ENCODE measurements around the gene ASRGL1. TPM values are rescaled to one million over a fixed set of nuclear protein-coding genes. Genes with fewer than 3 reads are reported as not detected.

The ASRGL1 gene
- polyA plus RNA-seq, 6 donors from 2014 or later, result 0.57 to 3.1 (median 1.2) TPM; not detected in 1

DNA sequence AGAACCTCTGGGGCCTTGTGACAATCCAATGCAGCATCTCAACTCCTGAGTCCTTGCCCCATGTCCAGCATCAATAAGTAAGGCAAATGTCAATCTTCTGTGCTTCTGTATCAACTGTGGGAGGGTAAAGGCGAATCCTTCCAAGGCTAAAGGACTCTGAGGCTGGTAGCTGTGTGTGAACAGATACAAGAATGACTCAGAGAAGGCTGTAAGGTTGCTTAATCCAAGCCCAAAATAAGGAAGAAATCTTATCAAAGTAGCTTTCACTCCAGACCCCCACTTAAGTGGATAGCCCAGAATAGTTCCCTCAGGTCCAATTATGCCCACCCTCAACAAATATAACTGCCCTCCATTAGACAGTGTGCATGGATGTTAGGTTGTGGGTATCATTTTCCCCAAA is 53.5 kb downstream of the ASRGL1 start:
- H3K27me3 Mint-ChIP-seq, result peaks cover 0 to 3% (median 0%) of the 10 kb centered on the region in 3 donors
- H3K9me3 Mint-ChIP-seq, result no peaks in the 10 kb centered on the region
- no peak overlapping the region for H3K4me3 Mint-ChIP-seq
- H3K36me3 Mint-ChIP-seq, result no peaks in the 10 kb centered on the region
- ATAC-seq (ENCODE audit: low read depth in 2 of 2) (no peak), DNase-seq (no peak)
- H3K4me1 Mint-ChIP-seq, result peaks cover 0 to 9% (median 0%) of the 10 kb centered on the region in 3 donors
- no peak overlapping the region for H3K27ac Mint-ChIP-seq

DNA sequence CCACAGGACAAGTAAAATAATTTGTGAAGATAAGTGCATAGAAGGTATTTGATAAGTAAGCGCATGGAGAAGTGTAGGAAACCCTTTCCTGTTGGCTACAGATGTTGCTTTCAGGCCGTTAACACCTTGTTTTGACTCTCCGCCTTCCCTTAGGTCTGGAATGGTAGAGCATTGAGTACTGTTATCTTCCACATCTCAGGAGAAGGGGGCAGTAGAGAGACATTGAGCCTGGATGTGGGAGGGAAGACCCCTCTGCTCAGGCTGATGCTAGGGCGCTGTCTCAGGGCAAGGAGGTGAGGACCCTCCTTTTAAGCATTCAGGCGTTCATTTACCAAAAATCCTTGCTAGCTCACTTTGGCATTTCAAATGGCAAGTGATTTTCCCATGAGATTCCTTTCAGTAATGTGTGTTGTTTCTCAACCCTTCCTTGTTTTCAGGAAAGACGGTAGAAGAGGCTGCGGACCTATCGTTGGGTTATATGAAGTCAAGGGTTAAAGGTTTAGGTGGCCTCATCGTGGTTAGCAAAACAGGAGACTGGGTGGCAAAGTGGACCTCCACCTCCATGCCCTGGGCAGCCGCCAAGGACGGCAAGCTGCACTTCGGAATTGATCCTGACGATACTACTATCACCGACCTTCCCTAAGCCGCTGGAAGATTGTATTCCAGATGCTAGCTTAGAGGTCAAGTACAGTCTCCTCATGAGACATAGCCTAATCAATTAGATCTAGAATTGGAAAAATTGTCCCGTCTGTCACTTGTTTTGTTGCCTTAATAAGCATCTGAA is 54.6 kb downstream of the ASRGL1 start:
- no peaks in the 10 kb centered on the region for H3K9me3 Mint-ChIP-seq
- peaks cover 0 to 9% (median 0%) of the 10 kb centered on the region in 3 donors for H3K4me1 Mint-ChIP-seq
- no peak overlapping the region for H3K4me3 Mint-ChIP-seq
- ATAC-seq (ENCODE audit: low read depth in 2 of 2), result no peak
- peaks cover 0 to 3% (median 0%) of the 10 kb centered on the region in 3 donors for H3K27me3 Mint-ChIP-seq
- DNase-seq, result no peak
- H3K36me3 Mint-ChIP-seq, result no peaks in the 10 kb centered on the region
- H3K27ac Mint-ChIP-seq, result peak overlapping the region in 3 of 6 donors; percentile 16 to 60 (median 55)

DNA sequence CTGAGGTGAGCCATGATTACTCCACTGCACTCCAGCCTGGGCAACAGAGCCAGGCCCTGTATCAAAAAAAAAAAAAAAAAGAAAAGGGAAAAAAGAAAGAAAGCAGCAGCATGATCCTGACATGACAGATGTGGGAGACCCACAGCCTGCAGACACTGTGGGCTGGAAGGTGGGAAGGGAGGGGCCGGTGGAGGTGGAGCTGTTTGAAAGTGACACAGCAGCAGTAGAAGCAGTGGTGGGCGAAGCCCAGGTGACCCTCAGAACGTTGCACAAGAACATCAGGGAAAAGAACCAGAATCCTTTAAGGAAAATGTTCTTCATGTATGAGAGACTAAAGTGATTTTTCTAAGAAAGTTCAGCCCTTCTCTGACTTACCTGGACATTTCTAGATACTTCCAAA is 55.3 kb downstream of the ASRGL1 start:
- DNase-seq (no peak), ATAC-seq (ENCODE audit: low read depth in 2 of 2) (no peak)
- Mint-ChIP-seq H3K27ac (peak overlapping the region in 1 of 6 donors; percentile 16), H3K9me3 (no peaks in the 10 kb centered on the region), H3K36me3 (no peaks in the 10 kb centered on the region), H3K4me3 (no peak overlapping the region), H3K4me1 (peaks cover 0 to 9% (median 0%) of the 10 kb centered on the region in 3 donors), H3K27me3 (peaks cover 0 to 3% (median 0%) of the 10 kb centered on the region in 3 donors)

DNA sequence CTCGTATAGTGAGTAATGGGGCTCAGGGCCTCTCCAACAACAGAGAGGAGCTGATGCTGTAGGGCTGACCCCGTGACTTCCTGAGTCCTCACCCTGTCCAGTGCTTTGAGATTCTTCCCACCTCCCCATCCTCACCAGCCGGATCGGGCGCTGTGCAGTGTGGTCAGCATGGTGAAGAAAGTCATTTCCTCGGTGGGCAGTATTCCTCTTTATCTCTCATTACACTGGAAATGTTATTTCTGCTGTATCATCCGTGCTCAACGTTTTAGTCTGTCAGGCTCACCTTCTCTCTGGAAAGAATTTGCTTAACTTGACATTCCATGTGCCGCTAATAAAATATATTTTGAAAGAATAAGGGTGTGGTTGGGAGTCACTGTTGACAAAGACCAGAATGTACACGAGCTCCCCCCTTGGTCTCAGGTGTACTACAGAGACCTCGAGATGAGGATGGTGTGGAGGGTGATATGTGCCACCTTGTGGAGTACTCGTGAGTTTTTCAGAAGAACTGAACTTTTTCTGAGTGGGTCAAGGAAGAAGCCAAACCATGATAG is 55.9 kb downstream of the ASRGL1 start:
- H3K9me3 Mint-ChIP-seq, result no peaks in the 10 kb centered on the region
- peaks cover under 1 to 3% (median 2%) of the 10 kb centered on the region in 3 donors for H3K27me3 Mint-ChIP-seq
- H3K27ac Mint-ChIP-seq, result peak overlapping the region in 1 of 6 donors; percentile 38
- ATAC-seq (ENCODE audit: low read depth in 2 of 2), result peak; percentile 66 to 78
- no peaks in the 10 kb centered on the region for H3K36me3 Mint-ChIP-seq
- DNase-seq, result no peak
- no peak overlapping the region for H3K4me3 Mint-ChIP-seq
- H3K4me1 Mint-ChIP-seq, result peaks cover 0 to 9% (median 0%) of the 10 kb centered on the region in 3 donors

DNA sequence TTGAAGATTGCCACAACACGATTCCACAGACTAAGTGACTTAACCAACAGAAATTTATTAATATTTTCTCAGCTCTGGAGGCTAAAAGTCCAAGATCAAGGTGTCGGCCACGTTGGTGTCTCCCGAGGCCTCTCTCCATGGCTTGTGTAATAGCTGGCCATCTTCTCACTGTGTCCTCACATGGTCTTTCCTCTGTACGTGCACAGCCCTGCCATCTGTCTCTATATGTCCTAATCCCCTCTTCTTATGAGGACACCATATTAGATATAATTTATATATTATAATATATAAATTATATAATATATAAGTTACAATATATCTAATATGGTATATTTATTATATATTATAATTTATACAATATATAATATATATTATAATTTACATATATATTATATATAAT is 56.5 kb downstream of the ASRGL1 start:
- no peak for ATAC-seq (ENCODE audit: low read depth in 2 of 2)

DNA sequence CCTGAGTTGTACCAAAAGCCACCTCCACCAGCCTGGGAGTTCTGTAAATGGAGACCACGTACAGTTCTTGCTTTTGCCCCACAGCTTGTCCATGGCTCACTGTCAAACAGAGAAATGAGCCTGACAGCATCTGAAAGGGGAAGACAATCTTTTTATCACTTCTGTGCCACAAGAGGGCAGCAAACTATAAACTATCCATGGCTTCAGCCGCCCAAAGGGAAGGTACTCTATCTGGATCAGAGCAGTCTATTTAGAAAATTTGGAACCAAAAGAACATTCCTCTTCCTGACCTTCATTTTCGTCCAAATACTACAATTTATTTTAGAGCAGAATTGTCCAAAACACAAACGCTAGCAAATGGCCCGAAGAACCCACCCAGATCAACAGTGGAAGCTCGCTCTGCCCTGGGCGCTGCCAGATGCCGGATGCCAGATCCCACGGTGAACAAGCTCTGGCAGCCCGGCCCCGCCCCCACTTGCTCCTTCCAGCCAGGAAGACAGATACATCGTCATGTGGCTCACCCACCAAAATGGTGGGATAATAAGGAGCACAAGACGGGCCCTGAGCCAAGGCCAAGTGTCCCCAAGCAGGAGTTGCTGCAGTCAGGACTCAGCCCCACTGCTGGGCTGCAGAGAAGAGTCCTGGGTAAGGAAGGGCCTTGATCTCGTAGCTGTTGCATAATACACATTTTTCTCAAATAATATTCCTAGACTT is 57.7 kb downstream of the ASRGL1 start:
- Mint-ChIP-seq H3K27ac (no peak overlapping the region), H3K4me1 (peaks cover 0 to 9% (median 0%) of the 10 kb centered on the region in 3 donors), H3K36me3 (no peaks in the 10 kb centered on the region), H3K27me3 (peaks cover 0 to 15% (median 15%) of the 10 kb centered on the region in 3 donors), H3K4me3 (peak overlapping the region in 1 of 8 donors; percentile 68), H3K9me3 (no peaks in the 10 kb centered on the region)
- ATAC-seq (ENCODE audit: low read depth in 2 of 2) (peak; percentile 81 to 93), DNase-seq (peak; percentile 50)

More for the DNA sequence above, 56.5 kb downstream of the ASRGL1 start:
- Mint-ChIP-seq H3K9me3 (no peaks in the 10 kb centered on the region), H3K27ac (no peak overlapping the region), H3K27me3 (peaks cover under 1 to 8% (median 7%) of the 10 kb centered on the region in 3 donors), H3K36me3 (no peaks in the 10 kb centered on the region), H3K4me3 (no peak overlapping the region), H3K4me1 (peaks cover 0 to 9% (median 0%) of the 10 kb centered on the region in 3 donors)
- DNase-seq, result no peak

DNA sequence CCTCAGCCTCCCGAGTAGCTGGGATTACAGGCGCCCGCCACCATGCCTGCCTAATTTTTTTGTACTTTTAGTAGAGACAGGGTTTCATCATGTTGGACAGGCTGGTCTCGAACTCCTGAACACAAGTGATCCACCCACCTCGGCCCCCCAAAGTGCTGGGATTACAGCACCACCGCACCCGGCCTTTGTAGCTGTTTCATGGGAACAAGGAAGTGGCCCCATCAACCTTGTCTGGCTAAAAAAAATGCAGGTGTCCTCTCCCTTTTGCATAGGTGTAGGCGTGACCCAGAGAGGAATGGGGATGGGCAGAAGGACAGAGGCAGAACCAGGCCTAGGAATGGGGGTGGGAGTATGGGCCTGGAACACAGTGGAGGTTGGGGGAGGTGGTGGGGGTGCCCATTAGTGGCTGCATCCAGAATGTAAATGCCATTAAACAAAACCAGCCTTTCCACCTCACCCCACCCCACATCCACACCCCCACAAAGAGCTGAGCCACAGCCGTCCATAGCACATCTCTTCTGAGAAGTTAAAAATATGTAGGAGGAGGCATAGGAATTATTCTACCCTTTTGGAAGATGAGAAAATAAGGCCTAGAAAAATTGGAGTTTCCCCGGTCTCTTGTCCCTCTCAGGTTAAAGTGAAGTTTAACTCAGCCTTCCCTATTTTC is 58.8 kb downstream of the ASRGL1 start:
- Mint-ChIP-seq H3K4me3 (no peak overlapping the region), H3K9me3 (no peaks in the 10 kb centered on the region), H3K36me3 (no peaks in the 10 kb centered on the region), H3K4me1 (peaks cover 0 to 9% (median 0%) of the 10 kb centered on the region in 3 donors), H3K27me3 (peaks cover 0 to 15% (median 15%) of the 10 kb centered on the region in 3 donors), H3K27ac (no peak overlapping the region)
- ATAC-seq (ENCODE audit: low read depth in 2 of 2) (no peak), DNase-seq (no peak)

DNA sequence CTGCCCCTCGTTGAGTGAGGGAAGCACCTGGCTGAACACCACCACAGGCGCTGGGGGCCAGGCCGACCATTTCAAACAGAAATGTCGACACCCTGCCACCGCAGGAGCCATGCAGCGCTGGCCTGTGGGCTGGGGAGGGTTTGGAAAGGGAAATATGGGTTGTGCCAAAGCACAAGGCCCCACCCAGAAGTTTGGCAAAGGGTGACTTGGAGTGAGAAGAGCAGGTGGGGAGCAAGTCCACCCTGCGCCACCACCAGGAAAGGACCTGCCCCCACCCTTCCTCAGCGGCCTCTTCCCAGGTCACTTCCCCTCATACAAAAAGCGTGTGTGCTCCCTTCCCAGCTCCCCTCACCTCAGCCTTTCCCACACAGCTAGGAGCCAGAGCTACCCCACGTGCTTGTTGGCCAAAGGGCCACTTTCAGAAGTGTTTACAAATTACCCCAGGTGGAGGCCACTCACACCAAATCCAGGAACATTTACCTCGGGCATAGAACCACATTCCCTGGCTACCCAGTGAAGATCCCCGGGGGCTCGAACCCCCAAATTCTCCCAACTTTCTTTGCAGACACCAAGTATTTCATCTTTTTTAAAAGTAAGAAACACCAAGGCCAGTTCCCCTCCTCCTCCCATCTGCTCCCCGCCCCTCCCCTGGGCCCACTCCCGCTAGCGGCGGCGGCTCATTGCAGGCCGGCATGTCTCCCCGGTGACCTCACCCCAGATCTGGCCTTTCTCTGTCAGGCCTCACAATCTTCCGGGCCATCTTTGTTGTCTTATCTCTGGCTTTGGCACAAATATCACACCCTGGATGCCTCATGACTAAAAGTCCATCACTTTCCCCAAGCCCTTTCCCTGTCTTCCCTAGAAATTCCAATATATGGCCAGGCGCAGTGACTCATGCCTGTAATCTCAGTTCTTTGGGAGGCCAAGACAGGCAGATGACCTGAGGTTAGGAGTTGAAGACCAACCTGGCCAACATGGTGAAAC is 61.1 kb downstream of the ASRGL1 start:
- H3K27ac Mint-ChIP-seq, result no peak overlapping the region
- peak overlapping the region in 1 of 8 donors; percentile 12 for H3K4me3 Mint-ChIP-seq
- no peaks in the 10 kb centered on the region for H3K36me3 Mint-ChIP-seq
- peaks cover 0 to 15% (median 15%) of the 10 kb centered on the region in 3 donors for H3K27me3 Mint-ChIP-seq
- H3K9me3 Mint-ChIP-seq, result no peaks in the 10 kb centered on the region
- H3K4me1 Mint-ChIP-seq, result peaks cover 9 to 18% (median 12%) of the 10 kb centered on the region in 3 donors
- ATAC-seq (ENCODE audit: low read depth in 2 of 2) (no peak), DNase-seq (no peak)

DNA sequence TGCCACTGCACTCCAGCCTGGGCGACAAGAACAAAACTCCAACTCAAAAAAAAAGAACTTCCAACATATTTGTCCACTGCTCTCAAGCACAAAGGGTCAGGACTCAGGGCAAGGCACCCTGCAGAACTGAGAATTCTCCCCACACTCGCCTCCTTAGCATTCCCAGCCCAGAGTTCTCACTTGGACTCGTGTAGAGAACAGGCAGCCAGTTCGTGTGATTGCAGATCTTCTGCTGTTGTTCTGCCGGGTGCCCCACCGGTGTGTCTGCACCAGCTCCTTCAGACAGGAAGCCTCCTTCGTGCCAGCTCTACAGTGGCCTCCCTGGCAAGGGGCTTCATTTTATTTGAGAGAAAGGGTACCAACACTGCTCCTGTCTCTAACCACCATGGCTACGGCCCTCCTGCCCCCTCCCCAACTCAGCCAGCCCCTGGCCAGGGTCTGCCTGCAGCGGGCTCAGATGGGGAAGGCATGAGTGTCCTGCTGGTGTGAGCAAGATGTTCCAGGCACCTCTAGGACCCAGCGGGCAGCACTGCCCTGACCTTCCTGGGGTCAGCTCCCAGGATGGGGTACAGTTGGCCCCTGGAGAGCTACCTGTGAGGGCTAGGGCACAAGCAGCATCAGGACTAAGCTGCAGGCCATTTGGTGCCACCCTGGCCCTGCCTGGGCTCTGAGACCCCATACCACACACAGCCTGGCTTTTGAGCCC is 62.1 kb downstream of the ASRGL1 start:
- Mint-ChIP-seq H3K36me3 (no peaks in the 10 kb centered on the region), H3K4me1 (peaks cover 9 to 17% (median 12%) of the 10 kb centered on the region in 3 donors), H3K4me3 (peak overlapping the region in 2 of 8 donors; percentile 33 to 35), H3K9me3 (no peaks in the 10 kb centered on the region), H3K27me3 (peaks cover 0 to 15% (median 15%) of the 10 kb centered on the region in 3 donors), H3K27ac (no peak overlapping the region)
- ATAC-seq (ENCODE audit: low read depth in 2 of 2) (no peak), DNase-seq (no peak)

DNA sequence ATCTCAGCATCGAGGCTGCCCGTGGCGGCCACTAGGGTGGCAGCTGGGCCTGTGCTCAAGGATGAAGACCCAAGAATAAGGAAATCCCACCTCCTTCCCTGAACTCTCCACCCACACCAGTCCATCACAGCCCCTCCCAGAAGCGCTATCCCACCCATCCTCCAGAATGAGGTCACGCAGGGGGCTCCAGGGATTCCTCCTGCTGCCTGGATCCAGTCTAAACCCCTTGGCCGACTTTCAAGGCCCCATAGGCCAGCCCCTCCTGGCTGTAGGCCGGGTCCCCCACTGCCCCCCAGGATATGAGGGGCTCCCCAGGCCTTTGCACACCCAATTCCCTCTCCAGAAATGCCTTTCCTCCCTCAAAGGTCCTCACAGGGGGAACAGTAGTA is 62.6 kb downstream of the ASRGL1 start:
- H3K36me3 Mint-ChIP-seq, result no peaks in the 10 kb centered on the region
- ATAC-seq (ENCODE audit: low read depth in 2 of 2) (no peak), DNase-seq (no peak)
- H3K4me3 Mint-ChIP-seq, result peak overlapping the region in 1 of 8 donors; percentile 35
- H3K4me1 Mint-ChIP-seq, result peaks cover 9 to 13% (median 12%) of the 10 kb centered on the region in 3 donors
- peak overlapping the region in 1 of 6 donors; percentile 27 for H3K27ac Mint-ChIP-seq
- H3K27me3 Mint-ChIP-seq, result peaks cover 3 to 15% (median 15%) of the 10 kb centered on the region in 3 donors
- H3K9me3 Mint-ChIP-seq, result no peaks in the 10 kb centered on the region

DNA sequence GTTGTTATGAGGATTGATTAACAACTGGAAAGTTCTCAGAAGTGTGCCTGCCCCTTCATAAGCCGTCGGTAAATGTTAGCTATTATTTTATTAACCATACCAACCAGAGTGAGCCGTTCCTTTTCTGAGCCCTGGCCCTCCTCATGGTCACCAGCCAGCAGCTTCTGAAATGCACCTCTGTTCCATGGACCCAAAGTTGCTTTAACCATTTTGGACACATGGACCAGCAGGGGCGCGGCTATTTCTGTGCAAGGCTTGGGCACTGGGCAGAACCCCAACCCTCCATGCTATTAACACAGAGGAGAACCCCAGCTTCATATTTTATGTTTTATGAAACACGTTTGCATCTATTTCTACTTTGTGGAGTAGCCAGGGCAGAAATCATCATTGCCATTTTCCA is 63.0 kb downstream of the ASRGL1 start:
- DNase-seq, result no peak
- no peak for ATAC-seq (ENCODE audit: low read depth in 2 of 2)
- H3K9me3 Mint-ChIP-seq, result no peaks in the 10 kb centered on the region
- H3K36me3 Mint-ChIP-seq, result no peaks in the 10 kb centered on the region
- no peak overlapping the region for H3K4me3 Mint-ChIP-seq
- H3K27me3 Mint-ChIP-seq, result peaks cover 5 to 15% (median 15%) of the 10 kb centered on the region in 3 donors
- H3K4me1 Mint-ChIP-seq, result peaks cover 9 to 12% (median 12%) of the 10 kb centered on the region in 3 donors
- H3K27ac Mint-ChIP-seq, result peak overlapping the region in 1 of 6 donors; percentile 27

DNA sequence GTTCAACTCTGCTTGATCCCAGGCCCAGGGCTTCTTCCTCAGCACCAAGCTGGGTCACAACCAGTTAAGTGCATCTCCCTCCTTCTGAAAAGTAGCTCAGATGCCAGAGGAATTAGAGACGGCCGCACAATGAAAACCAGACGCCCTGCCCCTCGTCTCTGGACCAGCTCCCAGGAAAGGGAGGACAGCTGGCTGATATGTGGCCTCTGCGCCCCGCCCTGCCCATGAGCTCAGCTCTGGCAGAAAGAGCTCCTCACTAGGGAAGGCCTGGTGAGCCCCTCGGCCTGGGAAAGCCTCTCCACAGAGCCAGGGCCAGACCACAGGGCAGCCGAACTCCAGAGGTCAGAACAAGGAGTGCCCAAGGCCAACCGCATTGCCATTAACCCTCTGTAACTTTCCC is 63.5 kb downstream of the ASRGL1 start:
- no peaks in the 10 kb centered on the region for H3K36me3 Mint-ChIP-seq
- no peak for ATAC-seq (ENCODE audit: low read depth in 2 of 2)
- no peaks in the 10 kb centered on the region for H3K9me3 Mint-ChIP-seq
- no peak overlapping the region for H3K27ac Mint-ChIP-seq
- no peak for DNase-seq
- H3K27me3 Mint-ChIP-seq, result peaks cover 5 to 15% (median 15%) of the 10 kb centered on the region in 3 donors
- peaks cover 9 to 12% (median 12%) of the 10 kb centered on the region in 3 donors for H3K4me1 Mint-ChIP-seq
- no peak overlapping the region for H3K4me3 Mint-ChIP-seq
